WTC11 (cell line): ENCODE results near the gene DROSHA. TPM values are rescaled to one million over a fixed set of nuclear protein-coding genes. Genes with fewer than 3 reads are reported as not detected.

Experiments used
- ATAC-seq: fragments of 200-7000 bp; cut with Tn5 transposase; 2 replicates; pipeline ENCODE4 v1.10.0; 2021; ENCODE audit warnings: mild to moderate bottlenecking, moderate library complexity
- CTCF ChIA-PET: fragments of 300-600 bp; sonication (Branson Sonifier 250); formaldehyde crosslinking; loops from one replicate; lab custom pipeline; 2021; ENCODE audit warnings: antibody characterized with exemption; lab: Charles Lee
- POLR2A ChIA-PET: fragments of 350-600 bp; sonication (Branson Sonifier 250); formaldehyde crosslinking; loops from one replicate; lab custom pipeline; 2021; ENCODE audit warnings: antibody characterized with exemption; lab: Charles Lee
- DNase-seq: peaks from one replicate; pipeline ENCODE4 v3.0.0; 2021; ENCODE audit warnings: low spot score
- H3K27ac Mint-ChIP-seq: 2 replicates; pipeline ENCODE4 v1.8.0; 2021; ENCODE audit warnings: mixed read lengths
- H3K27me3 Mint-ChIP-seq: 2 replicates; pipeline ENCODE4 v1.8.0; 2021; ENCODE audit warnings: low read depth, mild to moderate bottlenecking, moderate library complexity, mixed read lengths
- H3K36me3 Mint-ChIP-seq: 2 replicates; pipeline ENCODE4 v1.8.0; 2021; ENCODE audit warnings: mixed read lengths
- H3K4me1 Mint-ChIP-seq: 2 replicates; pipeline ENCODE4 v1.8.0; 2022; ENCODE audit warnings: mixed read lengths
- H3K4me3 Mint-ChIP-seq: 2 replicates; pipeline ENCODE4 v1.8.0; 2021; ENCODE audit warnings: mild to moderate bottlenecking, moderate library complexity, mixed read lengths
- H3K9me3 Mint-ChIP-seq: 2 replicates; pipeline ENCODE4 v1.8.0; 2021; ENCODE audit warnings: mixed read lengths
- ATF3 ChIP-seq: sonication (generic); formaldehyde crosslinking; conservative IDR thresholded peaks from 2 replicates; pipeline ENCODE4 v1.8.1; 2022; ENCODE audit warnings: mild to moderate bottlenecking, missing genetic modification reagents
- CREM ChIP-seq: sonication (generic); formaldehyde crosslinking; IDR thresholded peaks from 2 replicates; pipeline ENCODE4 v1.8.1; 2022; ENCODE audit warnings: mild to moderate bottlenecking, missing genetic modification reagents, moderate library complexity
- ESRRA ChIP-seq: sonication (generic); formaldehyde crosslinking; IDR thresholded peaks from 2 replicates; pipeline ENCODE4 v1.8.1; 2022; ENCODE audit warnings: mild to moderate bottlenecking, missing genetic modification reagents, borderline replicate concordance
- HMGXB4 ChIP-seq: sonication (generic); formaldehyde crosslinking; IDR thresholded peaks from 2 replicates; pipeline ENCODE4 v1.8.1; 2023; ENCODE audit warnings: mild to moderate bottlenecking, moderate library complexity, missing genetic modification reagents
- SOX15 ChIP-seq: fragments of 250-450 bp; sonication (Bioruptor Pico); IDR thresholded peaks from 2 replicates; pipeline ENCODE4 v1.9.0; 2021; ENCODE audit warnings: mild to moderate bottlenecking
- TEAD1 ChIP-seq: sonication (generic); formaldehyde crosslinking; IDR thresholded peaks from 2 replicates; pipeline ENCODE4 v1.8.0; 2022; ENCODE audit warnings: mild to moderate bottlenecking, missing genetic modification reagents
- USF1 ChIP-seq: sonication (generic); formaldehyde crosslinking; IDR thresholded peaks from 2 replicates; pipeline ENCODE4 v1.8.0; 2022; ENCODE audit warnings: mild to moderate bottlenecking, missing genetic modification reagents
- ZNF263 ChIP-seq: sonication (generic); formaldehyde crosslinking; IDR thresholded peaks from 2 replicates; pipeline ENCODE4 v1.8.1; 2022; ENCODE audit warnings: low read depth, mild to moderate bottlenecking, moderate library complexity, missing genetic modification reagents
- ZNF416 ChIP-seq: fragments of 250-450 bp; sonication (Bioruptor Pico); IDR thresholded peaks from 2 replicates; pipeline ENCODE4 v1.9.0; 2021; ENCODE audit warnings: mild to moderate bottlenecking, inconsistent platforms
- total RNA-seq: library from RNA; stranded (reverse); gene quantifications from 3 replicates; pipeline ENCODE4 v1.2.3, GENCODE V29; 2021
- TF ChIP-seq, protein P1 (sequence below): sonication (generic); formaldehyde crosslinking; IDR thresholded peaks from 2 replicates; pipeline ENCODE4 v1.8.1; 2022; ENCODE audit warnings: low read depth, missing genetic modification reagents, borderline replicate concordance
- TF ChIP-seq, protein P2 (sequence below): sonication (generic); formaldehyde crosslinking; IDR thresholded peaks from 2 replicates; pipeline ENCODE4 v1.8.0; 2022; ENCODE audit warnings: mild to moderate bottlenecking, missing genetic modification reagents
- TF ChIP-seq, protein P3 (sequence below): sonication (generic); formaldehyde crosslinking; IDR thresholded peaks from 2 replicates; pipeline ENCODE4 v1.8.0; 2023; ENCODE audit warnings: missing genetic modification reagents
- TF ChIP-seq, protein P4 (sequence below): sonication (generic); formaldehyde crosslinking; IDR thresholded peaks from 2 replicates; pipeline ENCODE4 v1.8.1; 2022; ENCODE audit warnings: mild to moderate bottlenecking, moderate library complexity, missing genetic modification reagents
- TF ChIP-seq, protein P5 (sequence below): fragments of 250-450 bp; sonication (Bioruptor Pico); IDR thresholded peaks from 2 replicates; pipeline ENCODE4 v1.9.0; 2021; ENCODE audit warnings: mild to moderate bottlenecking
- TF ChIP-seq, protein P6 (sequence below): sonication (generic); formaldehyde crosslinking; IDR thresholded peaks from 2 replicates; pipeline ENCODE4 v1.8.1; 2023; ENCODE audit warnings: mild to moderate bottlenecking, missing genetic modification reagents, moderate library complexity
- TF ChIP-seq, protein P7 (sequence below): sonication (generic); formaldehyde crosslinking; IDR thresholded peaks from 2 replicates; pipeline ENCODE4 v1.8.0; 2023; ENCODE audit warnings: mild to moderate bottlenecking, missing genetic modification reagents

DROSHA gene
- total RNA-seq, 1 experiment from 2014 or later = 125 TPM

DNA sequence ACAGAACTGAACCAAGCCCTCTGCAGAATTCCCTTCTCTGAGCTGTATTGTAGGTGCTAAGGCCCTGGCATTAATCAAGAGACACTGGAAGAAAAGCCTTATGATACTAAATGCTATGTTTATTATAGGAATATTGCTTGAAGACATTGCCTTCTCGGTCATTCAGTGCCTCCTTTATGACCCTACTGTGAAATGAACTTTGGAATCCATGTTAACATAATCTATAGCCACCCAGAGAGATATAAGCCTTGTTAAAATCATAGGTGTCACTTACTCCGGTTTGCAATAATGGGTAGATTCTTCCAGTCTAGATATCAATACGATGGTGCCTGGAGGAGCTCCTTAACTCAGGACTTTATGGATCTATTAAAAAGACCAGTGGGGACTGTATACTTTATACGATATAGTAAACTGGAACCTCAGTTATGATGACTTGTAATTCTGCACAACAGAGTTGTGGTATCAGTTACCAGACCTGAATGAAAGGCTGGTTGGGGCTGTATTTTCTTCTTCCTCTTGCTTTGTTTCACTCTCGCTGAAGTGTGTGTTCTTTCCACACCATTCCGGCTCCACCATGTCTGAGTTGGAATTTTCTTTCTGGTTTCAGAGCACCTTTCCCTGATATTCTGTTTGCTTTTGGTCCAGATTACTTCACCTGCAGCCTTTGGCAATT lies 154.5 kb downstream of the DROSHA start:
- no peak overlapping the region for H3K4me3 Mint-ChIP-seq
- DNase-seq (no peak), ATAC-seq (no peak)
- H3K4me1 Mint-ChIP-seq = peaks cover 20% of the 10 kb centered on the region
- H3K27me3 Mint-ChIP-seq = no peaks in the 10 kb centered on the region
- no peaks in the 10 kb centered on the region for H3K9me3 Mint-ChIP-seq
- no peak overlapping the region for H3K27ac Mint-ChIP-seq
- CTCF ChIA-PET = no interaction called here
- POLR2A ChIA-PET = no interaction called here
- TF ChIP-seq HMGXB4 (CRISPR knock-in tag) (no peak), CREM (CRISPR knock-in tag) (no peak)
- TF ChIP-seq, protein P1, sequence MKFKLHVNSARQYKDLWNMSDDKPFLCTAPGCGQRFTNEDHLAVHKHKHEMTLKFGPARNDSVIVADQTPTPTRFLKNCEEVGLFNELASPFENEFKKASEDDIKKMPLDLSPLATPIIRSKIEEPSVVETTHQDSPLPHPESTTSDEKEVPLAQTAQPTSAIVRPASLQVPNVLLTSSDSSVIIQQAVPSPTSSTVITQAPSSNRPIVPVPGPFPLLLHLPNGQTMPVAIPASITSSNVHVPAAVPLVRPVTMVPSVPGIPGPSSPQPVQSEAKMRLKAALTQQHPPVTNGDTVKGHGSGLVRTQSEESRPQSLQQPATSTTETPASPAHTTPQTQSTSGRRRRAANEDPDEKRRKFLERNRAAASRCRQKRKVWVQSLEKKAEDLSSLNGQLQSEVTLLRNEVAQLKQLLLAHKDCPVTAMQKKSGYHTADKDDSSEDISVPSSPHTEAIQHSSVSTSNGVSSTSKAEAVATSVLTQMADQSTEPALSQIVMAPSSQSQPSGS (CRISPR knock-in tag) = no peak
- H3K36me3 Mint-ChIP-seq = no peaks in the 10 kb centered on the region

DNA sequence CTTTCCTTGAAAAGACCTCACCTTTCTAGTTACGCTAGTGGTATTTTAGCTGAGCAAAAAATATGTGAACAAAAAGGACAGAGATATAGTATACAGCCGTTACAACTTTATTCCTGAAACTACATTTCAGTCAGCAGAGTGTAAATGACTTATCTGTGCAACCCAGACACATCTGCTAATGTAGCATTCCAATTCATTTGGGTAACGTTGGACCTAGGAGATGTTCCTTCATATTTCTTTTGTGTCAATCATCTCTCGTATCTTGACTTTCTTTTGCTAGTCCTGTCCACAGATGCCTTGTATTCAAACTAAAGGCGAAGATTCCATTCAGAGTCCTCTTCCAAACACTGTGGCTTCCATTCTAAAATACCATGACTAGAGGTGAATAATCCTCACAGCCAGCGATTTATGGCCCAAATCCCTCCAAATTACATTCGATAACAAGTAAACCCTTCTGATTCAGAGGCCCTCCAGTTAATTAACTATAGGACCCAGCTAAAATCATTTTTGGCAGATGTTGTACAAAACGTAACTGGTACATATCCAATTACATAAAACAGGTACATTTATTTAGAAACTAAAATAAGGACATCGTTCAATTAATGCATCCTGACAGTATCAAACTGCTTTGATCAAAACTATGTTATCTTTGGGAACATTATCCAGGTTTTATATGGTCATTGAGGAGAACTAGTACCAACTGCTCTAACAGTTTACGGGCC lies 155.7 kb downstream of the DROSHA start:
- DNase-seq (no peak), ATAC-seq (no peak)
- Mint-ChIP-seq H3K27me3 (no peaks in the 10 kb centered on the region), H3K9me3 (peaks cover 3% of the 10 kb centered on the region; the same call in 1 of the 2 replicates), H3K4me1 (peaks cover 11% of the 10 kb centered on the region), H3K36me3 (no peaks in the 10 kb centered on the region), H3K4me3 (no peak overlapping the region), H3K27ac (no peak overlapping the region)
- ChIA-PET POLR2A (no interaction called here), CTCF (no interaction called here)
- TF ChIP-seq, protein P2, sequence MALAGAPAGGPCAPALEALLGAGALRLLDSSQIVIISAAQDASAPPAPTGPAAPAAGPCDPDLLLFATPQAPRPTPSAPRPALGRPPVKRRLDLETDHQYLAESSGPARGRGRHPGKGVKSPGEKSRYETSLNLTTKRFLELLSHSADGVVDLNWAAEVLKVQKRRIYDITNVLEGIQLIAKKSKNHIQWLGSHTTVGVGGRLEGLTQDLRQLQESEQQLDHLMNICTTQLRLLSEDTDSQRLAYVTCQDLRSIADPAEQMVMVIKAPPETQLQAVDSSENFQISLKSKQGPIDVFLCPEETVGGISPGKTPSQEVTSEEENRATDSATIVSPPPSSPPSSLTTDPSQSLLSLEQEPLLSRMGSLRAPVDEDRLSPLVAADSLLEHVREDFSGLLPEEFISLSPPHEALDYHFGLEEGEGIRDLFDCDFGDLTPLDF (CRISPR knock-in tag) = no peak
- no peak for TF ChIP-seq SOX15 (CRISPR knock-in tag)
- TF ChIP-seq, protein P3, sequence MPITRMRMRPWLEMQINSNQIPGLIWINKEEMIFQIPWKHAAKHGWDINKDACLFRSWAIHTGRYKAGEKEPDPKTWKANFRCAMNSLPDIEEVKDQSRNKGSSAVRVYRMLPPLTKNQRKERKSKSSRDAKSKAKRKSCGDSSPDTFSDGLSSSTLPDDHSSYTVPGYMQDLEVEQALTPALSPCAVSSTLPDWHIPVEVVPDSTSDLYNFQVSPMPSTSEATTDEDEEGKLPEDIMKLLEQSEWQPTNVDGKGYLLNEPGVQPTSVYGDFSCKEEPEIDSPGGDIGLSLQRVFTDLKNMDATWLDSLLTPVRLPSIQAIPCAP = no peak
- TF ChIP-seq ATF3 = no peak
- TF ChIP-seq, protein P4, sequence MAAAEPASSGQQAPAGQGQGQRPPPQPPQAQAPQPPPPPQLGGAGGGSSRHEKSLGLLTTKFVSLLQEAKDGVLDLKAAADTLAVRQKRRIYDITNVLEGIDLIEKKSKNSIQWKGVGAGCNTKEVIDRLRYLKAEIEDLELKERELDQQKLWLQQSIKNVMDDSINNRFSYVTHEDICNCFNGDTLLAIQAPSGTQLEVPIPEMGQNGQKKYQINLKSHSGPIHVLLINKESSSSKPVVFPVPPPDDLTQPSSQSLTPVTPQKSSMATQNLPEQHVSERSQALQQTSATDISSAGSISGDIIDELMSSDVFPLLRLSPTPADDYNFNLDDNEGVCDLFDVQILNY = no peak
- TF ChIP-seq TEAD1 (CRISPR knock-in tag) = no peak
- no peak for TF ChIP-seq ESRRA

- POLR2A ChIA-PET = no interaction called here
- peaks cover 11% of the 10 kb centered on the region for H3K4me1 Mint-ChIP-seq
- H3K36me3 Mint-ChIP-seq = no peaks in the 10 kb centered on the region
- no peak overlapping the region for H3K27ac Mint-ChIP-seq
- peaks cover 8% of the 10 kb centered on the region; the same call in 1 of the 2 replicates for H3K9me3 Mint-ChIP-seq
- ATAC-seq (no peak), DNase-seq (no peak)
- H3K27me3 Mint-ChIP-seq = peaks cover 4% of the 10 kb centered on the region; the same call in 1 of the 2 replicates
- no peak overlapping the region for H3K4me3 Mint-ChIP-seq
- CTCF ChIA-PET = no interaction called here
- no peak for TF ChIP-seq HMGXB4 (CRISPR knock-in tag)
- no peak for TF ChIP-seq ZNF263 (CRISPR knock-in tag)
- no peak for TF ChIP-seq ZNF416 (CRISPR knock-in tag)
- TF ChIP-seq, protein P5, sequence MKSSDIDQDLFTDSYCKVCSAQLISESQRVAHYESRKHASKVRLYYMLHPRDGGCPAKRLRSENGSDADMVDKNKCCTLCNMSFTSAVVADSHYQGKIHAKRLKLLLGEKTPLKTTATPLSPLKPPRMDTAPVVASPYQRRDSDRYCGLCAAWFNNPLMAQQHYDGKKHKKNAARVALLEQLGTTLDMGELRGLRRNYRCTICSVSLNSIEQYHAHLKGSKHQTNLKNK (CRISPR knock-in tag) = no peak
- no peak for TF ChIP-seq USF1
- TF ChIP-seq, protein P6, sequence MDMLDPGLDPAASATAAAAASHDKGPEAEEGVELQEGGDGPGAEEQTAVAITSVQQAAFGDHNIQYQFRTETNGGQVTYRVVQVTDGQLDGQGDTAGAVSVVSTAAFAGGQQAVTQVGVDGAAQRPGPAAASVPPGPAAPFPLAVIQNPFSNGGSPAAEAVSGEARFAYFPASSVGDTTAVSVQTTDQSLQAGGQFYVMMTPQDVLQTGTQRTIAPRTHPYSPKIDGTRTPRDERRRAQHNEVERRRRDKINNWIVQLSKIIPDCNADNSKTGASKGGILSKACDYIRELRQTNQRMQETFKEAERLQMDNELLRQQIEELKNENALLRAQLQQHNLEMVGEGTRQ (CRISPR knock-in tag) = no peak
- TF ChIP-seq, protein P7, sequence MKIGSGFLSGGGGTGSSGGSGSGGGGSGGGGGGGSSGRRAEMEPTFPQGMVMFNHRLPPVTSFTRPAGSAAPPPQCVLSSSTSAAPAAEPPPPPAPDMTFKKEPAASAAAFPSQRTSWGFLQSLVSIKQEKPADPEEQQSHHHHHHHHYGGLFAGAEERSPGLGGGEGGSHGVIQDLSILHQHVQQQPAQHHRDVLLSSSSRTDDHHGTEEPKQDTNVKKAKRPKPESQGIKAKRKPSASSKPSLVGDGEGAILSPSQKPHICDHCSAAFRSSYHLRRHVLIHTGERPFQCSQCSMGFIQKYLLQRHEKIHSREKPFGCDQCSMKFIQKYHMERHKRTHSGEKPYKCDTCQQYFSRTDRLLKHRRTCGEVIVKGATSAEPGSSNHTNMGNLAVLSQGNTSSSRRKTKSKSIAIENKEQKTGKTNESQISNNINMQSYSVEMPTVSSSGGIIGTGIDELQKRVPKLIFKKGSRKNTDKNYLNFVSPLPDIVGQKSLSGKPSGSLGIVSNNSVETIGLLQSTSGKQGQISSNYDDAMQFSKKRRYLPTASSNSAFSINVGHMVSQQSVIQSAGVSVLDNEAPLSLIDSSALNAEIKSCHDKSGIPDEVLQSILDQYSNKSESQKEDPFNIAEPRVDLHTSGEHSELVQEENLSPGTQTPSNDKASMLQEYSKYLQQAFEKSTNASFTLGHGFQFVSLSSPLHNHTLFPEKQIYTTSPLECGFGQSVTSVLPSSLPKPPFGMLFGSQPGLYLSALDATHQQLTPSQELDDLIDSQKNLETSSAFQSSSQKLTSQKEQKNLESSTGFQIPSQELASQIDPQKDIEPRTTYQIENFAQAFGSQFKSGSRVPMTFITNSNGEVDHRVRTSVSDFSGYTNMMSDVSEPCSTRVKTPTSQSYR (CRISPR knock-in tag) = no peak
Measured at GRCh38 chr5:31372124-31372523, 159.8 kb downstream of the DROSHA start.
